Testis (tissue), 2 donors: Measurements from ENCODE around the gene SECISBP2L.

Source experiments
- POLR2A ChIP-seq: fragments of 450-650 bp; IDR thresholded peaks from one replicate; pipeline ENCODE4 v1.6.1; 2017; ENCODE audit warnings: antibody characterized with exemption, mild to moderate bottlenecking, moderate library complexity
- TF ChIP-seq, protein P1 (sequence below), 3 experiments: fragments of 450-650 bp in 2 of 3; fragments of 200-600 bp in 1 of 3; sonication (generic) in 1 of 3; IDR thresholded peaks; one replicate each; pipeline ENCODE4 v1.5.1; 2016 to 2019; ENCODE audit warnings: antibody characterized with exemption in 3 of 3, mild to moderate bottlenecking in 2 of 3, moderate library complexity in 1 of 3

DNA sequence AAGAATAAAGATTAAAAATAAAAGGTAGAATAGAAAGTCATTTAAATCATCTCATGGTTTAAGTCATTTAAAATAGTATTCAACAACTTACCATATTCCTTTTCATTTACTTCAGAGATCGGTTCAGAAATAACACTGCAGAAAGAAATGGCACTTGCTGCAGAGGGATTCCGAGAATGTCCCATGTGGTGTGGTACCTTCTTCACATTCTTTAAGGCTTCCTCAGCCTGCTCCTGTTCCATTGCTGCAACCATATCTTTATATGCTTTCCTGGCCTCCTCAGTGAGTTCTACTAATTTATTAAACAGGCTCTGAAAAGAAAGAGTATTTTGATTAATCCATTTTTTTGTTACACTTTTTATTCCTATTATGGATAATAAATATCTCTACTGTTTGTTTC is 50.0 kb downstream of the SECISBP2L start:
- TF ChIP-seq, protein P1, sequence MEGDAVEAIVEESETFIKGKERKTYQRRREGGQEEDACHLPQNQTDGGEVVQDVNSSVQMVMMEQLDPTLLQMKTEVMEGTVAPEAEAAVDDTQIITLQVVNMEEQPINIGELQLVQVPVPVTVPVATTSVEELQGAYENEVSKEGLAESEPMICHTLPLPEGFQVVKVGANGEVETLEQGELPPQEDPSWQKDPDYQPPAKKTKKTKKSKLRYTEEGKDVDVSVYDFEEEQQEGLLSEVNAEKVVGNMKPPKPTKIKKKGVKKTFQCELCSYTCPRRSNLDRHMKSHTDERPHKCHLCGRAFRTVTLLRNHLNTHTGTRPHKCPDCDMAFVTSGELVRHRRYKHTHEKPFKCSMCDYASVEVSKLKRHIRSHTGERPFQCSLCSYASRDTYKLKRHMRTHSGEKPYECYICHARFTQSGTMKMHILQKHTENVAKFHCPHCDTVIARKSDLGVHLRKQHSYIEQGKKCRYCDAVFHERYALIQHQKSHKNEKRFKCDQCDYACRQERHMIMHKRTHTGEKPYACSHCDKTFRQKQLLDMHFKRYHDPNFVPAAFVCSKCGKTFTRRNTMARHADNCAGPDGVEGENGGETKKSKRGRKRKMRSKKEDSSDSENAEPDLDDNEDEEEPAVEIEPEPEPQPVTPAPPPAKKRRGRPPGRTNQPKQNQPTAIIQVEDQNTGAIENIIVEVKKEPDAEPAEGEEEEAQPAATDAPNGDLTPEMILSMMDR (IDR thresholded peaks at IDR 0.05): no peak
- no peak for TF ChIP-seq POLR2A
